Testis (tissue), 3 donors: Measurements from ENCODE around the gene ISY1. TPM values are rescaled to one million over a fixed set of nuclear protein-coding genes. Genes with fewer than 3 reads are reported as not detected.
A peak's percentile ranks its signal among the peaks of the same experiment; 100 is the strongest.

Experiments used
- DNase-seq: peaks from one replicate; pipeline ENCODE4 v3.0.0-alpha.2; 2019
- H3K27ac ChIP-seq, 2 donors: fragments of 200-600 bp; sonication (generic); one replicate each; pipeline ENCODE4 v1.5.1; 2019
- H3K27me3 ChIP-seq: fragments of 200-600 bp; sonication (generic); one replicate; pipeline ENCODE4 v1.5.1; 2019
- H3K36me3 ChIP-seq: fragments of 200-600 bp; sonication (generic); one replicate; pipeline ENCODE4 v1.5.1; 2017; ENCODE audit warnings: low read depth; ENCODE audit errors: missing control alignments
- H3K4me1 ChIP-seq: fragments of 200-600 bp; sonication (generic); one replicate; pipeline ENCODE4 v1.5.1; 2019
- H3K4me3 ChIP-seq, 2 donors: fragments of 200-600 bp; sonication (generic); one replicate each; pipeline ENCODE4 v1.5.1; 2017 to 2019
- H3K9me3 ChIP-seq: fragments of 200-600 bp; sonication (generic); one replicate; pipeline ENCODE4 v1.5.1; 2017
- POLR2A ChIP-seq: fragments of 450-650 bp; IDR thresholded peaks from one replicate; pipeline ENCODE4 v1.6.1; 2017; ENCODE audit warnings: antibody characterized with exemption, mild to moderate bottlenecking, moderate library complexity
- WGBS, 2 donors: methylation state at CpG; one replicate each; pipeline ENCODE4 v1.1.5; 2018; 5-methylcytosine and 5-hydroxymethylcytosine counted together
- intact Hi-C: fragments of 100-400 bp; cut with DNase I; formaldehyde crosslinking; loops from one replicate; pipeline ENCODE4 v1.15.1; 2023; ENCODE audit warnings: low total_unique reads
- polyA plus RNA-seq: library from polyadenylated mRNA; stranded (reverse); fragments of 350-450 nt; fragmentation: Illumina TruSeq; extraction: RNeasy Lipid Tissue Mini Kit (QIAGEN cat#74804); gene quantifications from one replicate; pipeline ENCODE4 v1.2.3, GENCODE V29; 2014; ENCODE audit warnings: low read depth, low replicate concordance; ENCODE audit not compliant: insufficient read depth
- total RNA-seq, 2 donors: library from RNA; depleted of rRNA; stranded (reverse); fragments of >200 nt; gene quantifications; one replicate each; pipeline ENCODE4 v1.2.3, GENCODE V29; 2016
- TF ChIP-seq, protein P1 (sequence below), 3 experiments: fragments of 450-650 bp in 2 of 3; fragments of 200-600 bp in 1 of 3; sonication (generic) in 1 of 3; IDR thresholded peaks; one replicate each; pipeline ENCODE4 v1.5.1; 2016 to 2019; ENCODE audit warnings: antibody characterized with exemption in 3 of 3, mild to moderate bottlenecking in 2 of 3, moderate library complexity in 1 of 3

The ISY1 gene
- total and polyA plus RNA-seq, 3 donors from 2014 or later = 19.4 to 21.0 (median 20.7) TPM

DNA sequence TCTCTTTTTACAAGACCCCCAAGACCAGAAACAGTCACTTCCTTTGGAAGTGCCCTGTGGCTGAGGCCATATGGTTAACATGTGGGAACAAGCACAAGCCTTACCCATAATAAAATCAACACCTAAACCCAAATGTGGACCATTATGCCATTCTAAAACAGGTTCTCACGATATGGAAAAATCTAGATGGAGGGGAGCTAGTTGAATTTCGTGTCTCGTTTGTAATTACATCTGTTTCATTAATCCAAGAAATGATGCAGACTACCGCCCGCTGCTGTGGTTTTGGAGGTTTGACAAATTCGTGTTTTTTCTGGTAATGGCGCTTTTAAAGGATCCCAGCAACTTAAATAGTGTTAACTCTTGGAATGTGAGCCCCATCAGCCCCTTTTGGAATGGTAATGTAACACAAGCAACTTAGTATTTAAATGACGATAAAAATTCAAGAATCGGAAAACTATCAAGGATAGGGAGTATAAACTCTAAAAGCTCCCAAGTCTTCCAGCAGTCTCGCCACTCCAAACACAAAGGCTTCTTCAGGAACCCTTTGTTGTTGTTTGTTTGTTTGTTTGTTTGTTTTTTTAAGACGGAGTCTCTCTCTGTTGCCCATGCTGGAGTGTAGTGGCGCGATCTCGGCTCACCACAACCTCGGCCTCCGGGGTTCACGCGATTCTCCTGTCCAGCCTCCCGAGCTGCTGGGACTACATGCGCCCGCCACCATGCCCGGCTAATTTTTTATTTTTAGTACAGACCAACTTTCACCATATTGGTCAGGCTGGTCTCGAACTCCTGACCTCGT is 21.7 kb upstream of the ISY1 start:
- peak overlapping the region; percentile 97 to 100 for H3K4me3 ChIP-seq
- intact Hi-C loops = no loop called here
- no peaks in the 10 kb centered on the region for H3K36me3 ChIP-seq
- no peaks in the 10 kb centered on the region for H3K9me3 ChIP-seq
- no peaks in the 10 kb centered on the region for H3K27me3 ChIP-seq
- TF ChIP-seq, protein P1, sequence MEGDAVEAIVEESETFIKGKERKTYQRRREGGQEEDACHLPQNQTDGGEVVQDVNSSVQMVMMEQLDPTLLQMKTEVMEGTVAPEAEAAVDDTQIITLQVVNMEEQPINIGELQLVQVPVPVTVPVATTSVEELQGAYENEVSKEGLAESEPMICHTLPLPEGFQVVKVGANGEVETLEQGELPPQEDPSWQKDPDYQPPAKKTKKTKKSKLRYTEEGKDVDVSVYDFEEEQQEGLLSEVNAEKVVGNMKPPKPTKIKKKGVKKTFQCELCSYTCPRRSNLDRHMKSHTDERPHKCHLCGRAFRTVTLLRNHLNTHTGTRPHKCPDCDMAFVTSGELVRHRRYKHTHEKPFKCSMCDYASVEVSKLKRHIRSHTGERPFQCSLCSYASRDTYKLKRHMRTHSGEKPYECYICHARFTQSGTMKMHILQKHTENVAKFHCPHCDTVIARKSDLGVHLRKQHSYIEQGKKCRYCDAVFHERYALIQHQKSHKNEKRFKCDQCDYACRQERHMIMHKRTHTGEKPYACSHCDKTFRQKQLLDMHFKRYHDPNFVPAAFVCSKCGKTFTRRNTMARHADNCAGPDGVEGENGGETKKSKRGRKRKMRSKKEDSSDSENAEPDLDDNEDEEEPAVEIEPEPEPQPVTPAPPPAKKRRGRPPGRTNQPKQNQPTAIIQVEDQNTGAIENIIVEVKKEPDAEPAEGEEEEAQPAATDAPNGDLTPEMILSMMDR (IDR thresholded peaks at IDR 0.05) = no peak
- no peak for TF ChIP-seq POLR2A
- H3K27ac ChIP-seq = peak overlapping the region; percentile 98 to 99
- WGBS, 2 donors = 0 to 1% methylated on average over 21 to 24 of the region's 24 CpGs
- peaks cover 27% of the 10 kb centered on the region for H3K4me1 ChIP-seq
- DNase-seq = no peak

DNA sequence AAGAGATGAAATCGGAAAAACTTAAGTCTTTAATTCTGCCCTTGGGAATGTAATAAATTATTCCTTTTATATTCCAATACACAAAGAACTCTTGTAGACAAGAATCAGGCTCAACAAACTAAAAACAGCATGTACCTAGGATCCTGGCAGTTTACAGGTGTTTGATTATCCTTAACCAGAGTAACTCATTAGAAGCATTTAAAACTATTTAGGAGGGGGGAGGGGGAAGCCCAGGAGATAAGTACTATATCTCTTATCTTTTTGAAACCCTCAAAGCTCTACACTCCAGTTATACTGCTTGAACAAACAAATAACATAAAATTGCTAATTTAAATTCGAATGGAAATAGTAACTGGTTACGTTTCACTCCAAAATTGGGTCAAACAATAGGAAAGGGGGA is 21.0 kb upstream of the ISY1 start:
- 1 to 6% methylated on average over 3 of the region's 3 CpGs for WGBS, 2 donors
- TF ChIP-seq POLR2A = no peak
- TF ChIP-seq, protein P1 (IDR thresholded peaks at IDR 0.05) = no peak
- H3K9me3 ChIP-seq = no peaks in the 10 kb centered on the region
- no peaks in the 10 kb centered on the region for H3K36me3 ChIP-seq
- H3K4me1 ChIP-seq = peaks cover 34% of the 10 kb centered on the region
- DNase-seq = no peak
- intact Hi-C loops = no loop called here
- peak overlapping the region in 1 of 2 donors; percentile 99 for H3K27ac ChIP-seq
- H3K27me3 ChIP-seq = no peaks in the 10 kb centered on the region
- peak overlapping the region; percentile 97 to 100 for H3K4me3 ChIP-seq

DNA sequence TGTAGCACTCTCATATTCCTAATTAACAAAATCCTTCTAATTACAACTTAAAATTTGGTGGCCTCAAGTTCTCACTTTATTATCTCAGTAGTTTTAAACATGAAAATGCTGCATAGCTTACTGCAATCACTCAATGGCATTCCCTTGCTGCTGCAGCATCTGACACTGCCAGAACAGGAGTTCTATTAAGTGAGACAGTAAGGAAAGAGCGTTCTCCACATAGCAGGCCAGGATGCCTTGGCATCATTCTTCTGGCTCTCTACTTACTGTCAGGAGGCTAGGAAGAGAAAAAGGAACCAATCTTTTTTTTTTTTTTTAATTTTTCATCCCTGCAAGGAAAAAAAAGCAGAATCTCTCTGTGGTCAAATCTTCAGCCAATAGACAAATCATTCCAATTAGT is 19.6 kb upstream of the ISY1 start:
- WGBS, 2 donors = 31 to 41% methylated on average over 1 of the region's 1 CpG
- no peaks in the 10 kb centered on the region for H3K36me3 ChIP-seq
- peak overlapping the region in 1 of 2 donors; percentile 36 for H3K27ac ChIP-seq
- H3K4me1 ChIP-seq = peaks cover 37% of the 10 kb centered on the region
- no peaks in the 10 kb centered on the region for H3K9me3 ChIP-seq
- DNase-seq = no peak
- intact Hi-C loops = no loop called here
- no peak overlapping the region for H3K4me3 ChIP-seq
- no peak for TF ChIP-seq POLR2A
- TF ChIP-seq, protein P1 (IDR thresholded peaks at IDR 0.05) = no peak
- H3K27me3 ChIP-seq = no peaks in the 10 kb centered on the region

DNA sequence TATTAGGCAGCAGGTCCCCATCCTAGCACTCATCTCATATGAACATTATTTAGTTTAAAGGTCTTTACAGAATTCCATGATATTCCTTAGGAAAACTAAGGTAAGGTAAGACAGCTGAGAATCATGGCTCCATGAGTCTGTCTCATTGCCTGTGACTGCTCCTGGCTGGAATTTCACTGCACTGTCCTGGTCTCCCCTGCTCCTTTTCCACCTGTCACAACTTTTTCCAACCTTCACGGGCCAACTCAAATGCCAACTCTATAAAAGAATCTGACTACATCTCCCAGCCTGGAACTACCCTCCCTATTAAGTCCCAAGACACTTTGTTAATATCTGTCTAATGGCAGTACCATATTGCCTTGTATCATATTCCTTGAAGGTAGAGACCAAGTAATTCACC is 15.2 kb upstream of the ISY1 start:
- no peak for DNase-seq
- 58 to 79% methylated on average over 1 of the region's 1 CpG for WGBS, 2 donors
- Histone ChIP-seq H3K36me3 (no peaks in the 10 kb centered on the region), H3K4me1 (peaks cover 40% of the 10 kb centered on the region), H3K4me3 (no peak overlapping the region), H3K27me3 (no peaks in the 10 kb centered on the region), H3K9me3 (no peaks in the 10 kb centered on the region), H3K27ac (no peak overlapping the region)
- no peak for TF ChIP-seq POLR2A
- intact Hi-C loops = no loop called here

DNA sequence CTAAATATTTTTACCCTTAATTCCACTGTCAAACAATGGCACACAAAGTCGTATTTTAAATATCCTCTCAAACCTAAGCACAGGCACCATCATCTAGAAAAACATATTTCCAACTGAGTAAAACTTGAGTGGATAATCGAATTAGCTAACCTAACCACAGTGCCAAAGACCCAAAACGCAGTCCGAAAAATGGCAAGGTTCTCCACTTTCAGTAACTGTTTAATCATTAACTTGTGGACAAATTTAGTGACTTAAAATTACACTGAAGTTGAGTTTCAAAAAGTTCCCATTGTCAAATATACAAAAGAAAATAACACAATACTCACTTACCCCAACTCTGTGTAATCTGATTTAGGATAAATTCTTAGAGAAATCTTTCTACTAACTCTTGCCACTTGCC is 12.9 kb upstream of the ISY1 start:
- intact Hi-C loops = no loop called here
- peaks cover 28% of the 10 kb centered on the region for H3K4me1 ChIP-seq
- H3K27me3 ChIP-seq = no peaks in the 10 kb centered on the region
- no peak for TF ChIP-seq POLR2A
- TF ChIP-seq, protein P1 (IDR thresholded peaks at IDR 0.05) = no peak
- no peaks in the 10 kb centered on the region for H3K36me3 ChIP-seq
- H3K27ac ChIP-seq = no peak overlapping the region
- H3K4me3 ChIP-seq = no peak overlapping the region
- no peaks in the 10 kb centered on the region for H3K9me3 ChIP-seq
- no peak for DNase-seq
- WGBS, 2 donors = 48% methylated on average over 4 of the region's 4 CpGs
